ENCODE measurements around the gene CD36. TPM values are rescaled to one million over a fixed set of nuclear protein-coding genes. Genes with fewer than 3 reads are reported as not detected.

The CD36 gene
- total RNA-seq, 1 donor from 2014 or later, result 1.6 TPM

DNA sequence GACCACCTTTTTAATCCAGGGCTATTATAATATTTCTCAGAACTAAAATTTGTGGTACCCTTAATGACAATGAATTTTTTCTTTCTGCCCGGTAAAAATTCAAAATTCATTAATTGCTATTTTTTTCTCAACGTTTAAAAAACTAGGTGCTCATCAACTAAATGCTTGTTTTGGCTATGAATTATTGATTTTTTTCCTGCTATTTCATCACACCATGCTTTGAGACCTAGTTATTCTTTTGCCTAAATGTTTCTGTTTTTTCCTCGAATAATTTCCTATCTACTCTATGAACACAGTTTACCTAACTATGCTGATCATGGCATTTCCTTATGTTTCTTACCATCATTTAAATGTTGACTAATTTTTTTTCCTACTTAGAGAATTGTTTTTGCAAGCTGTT, 5.6 kb upstream of the CD36 start:
- no peak for TF ChIP-seq EZH2phosphoT487 (IDR thresholded peaks at IDR 0.05)
- no peak for TF ChIP-seq EZH2 (IDR thresholded peaks at IDR 0.05)
- TF ChIP-seq, protein P1, sequence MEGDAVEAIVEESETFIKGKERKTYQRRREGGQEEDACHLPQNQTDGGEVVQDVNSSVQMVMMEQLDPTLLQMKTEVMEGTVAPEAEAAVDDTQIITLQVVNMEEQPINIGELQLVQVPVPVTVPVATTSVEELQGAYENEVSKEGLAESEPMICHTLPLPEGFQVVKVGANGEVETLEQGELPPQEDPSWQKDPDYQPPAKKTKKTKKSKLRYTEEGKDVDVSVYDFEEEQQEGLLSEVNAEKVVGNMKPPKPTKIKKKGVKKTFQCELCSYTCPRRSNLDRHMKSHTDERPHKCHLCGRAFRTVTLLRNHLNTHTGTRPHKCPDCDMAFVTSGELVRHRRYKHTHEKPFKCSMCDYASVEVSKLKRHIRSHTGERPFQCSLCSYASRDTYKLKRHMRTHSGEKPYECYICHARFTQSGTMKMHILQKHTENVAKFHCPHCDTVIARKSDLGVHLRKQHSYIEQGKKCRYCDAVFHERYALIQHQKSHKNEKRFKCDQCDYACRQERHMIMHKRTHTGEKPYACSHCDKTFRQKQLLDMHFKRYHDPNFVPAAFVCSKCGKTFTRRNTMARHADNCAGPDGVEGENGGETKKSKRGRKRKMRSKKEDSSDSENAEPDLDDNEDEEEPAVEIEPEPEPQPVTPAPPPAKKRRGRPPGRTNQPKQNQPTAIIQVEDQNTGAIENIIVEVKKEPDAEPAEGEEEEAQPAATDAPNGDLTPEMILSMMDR (IDR thresholded peaks at IDR 0.05), result no peak
- Histone ChIP-seq H3K4me3 (no peak overlapping the region), H3K27me3 (no peaks in the 10 kb centered on the region), H3K79me2 (ENCODE audit: low read depth) (no peaks in the 10 kb centered on the region), H4K20me1 (ENCODE audit: low read depth) (no peaks in the 10 kb centered on the region), H3K36me3 (no peaks in the 10 kb centered on the region), H3K4me1 (no peaks in the 10 kb centered on the region), H3F3A (ENCODE audit: low read depth) (no peaks in the 10 kb centered on the region), H2AFZ (replicated peaks) (no peak overlapping the region), H3K9me3 (ENCODE audit: low read depth) (no peaks in the 10 kb centered on the region), H3K4me2 (no peak overlapping the region), H3K27ac (no peak overlapping the region), H3K9ac (no peak overlapping the region)
- Mint-ChIP-seq H3K27ac (no peak overlapping the region), H3K27me3 (ENCODE audit: insufficient read depth, low read depth) (peaks cover 2% of the 10 kb centered on the region), H3K4me1 (no peaks in the 10 kb centered on the region), H3K36me3 (no peaks in the 10 kb centered on the region), H3K4me3 (no peak overlapping the region), H3K9me3 (no peaks in the 10 kb centered on the region)
- DNase-seq (ENCODE audit: low spot score), result no peak

DNA sequence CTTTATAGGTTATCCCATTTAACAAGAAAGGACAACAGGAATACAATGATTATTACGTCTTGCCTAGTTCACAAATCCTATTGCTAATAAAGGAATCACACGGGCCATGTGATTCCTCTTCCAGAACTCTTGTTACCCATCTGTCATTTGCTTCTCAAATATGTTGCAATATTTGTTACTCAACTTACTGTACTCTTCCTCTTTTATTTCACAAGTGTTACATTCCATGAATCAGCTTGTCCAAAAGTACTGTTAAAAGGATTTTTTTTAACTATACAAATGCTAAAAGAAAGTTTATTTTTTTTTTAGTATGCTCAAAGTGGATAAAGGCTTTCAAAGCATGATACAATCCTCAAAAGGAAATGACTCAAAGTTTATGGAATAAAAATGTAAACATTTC, 3.9 kb upstream of the CD36 start:
- Mint-ChIP-seq H3K27ac (no peak overlapping the region), H3K27me3 (ENCODE audit: insufficient read depth, low read depth) (no peaks in the 10 kb centered on the region), H3K4me3 (no peak overlapping the region), H3K4me1 (no peaks in the 10 kb centered on the region), H3K36me3 (no peaks in the 10 kb centered on the region), H3K9me3 (no peaks in the 10 kb centered on the region)
- no peak overlapping the region for H3K4me3 ChIP-seq
- H4K20me1 ChIP-seq (ENCODE audit: low read depth), result no peaks in the 10 kb centered on the region
- no peaks in the 10 kb centered on the region for H3K79me2 ChIP-seq (ENCODE audit: low read depth)
- no peaks in the 10 kb centered on the region for H3K36me3 ChIP-seq
- no peak for DNase-seq (ENCODE audit: low spot score)
- no peaks in the 10 kb centered on the region for H3K27me3 ChIP-seq
- H3K4me2 ChIP-seq, result no peak overlapping the region
- no peaks in the 10 kb centered on the region for H3K4me1 ChIP-seq
- no peaks in the 10 kb centered on the region for H3F3A ChIP-seq (ENCODE audit: low read depth)
- TF ChIP-seq EZH2 (IDR thresholded peaks at IDR 0.05), result no peak
- no peak for TF ChIP-seq EZH2phosphoT487 (IDR thresholded peaks at IDR 0.05)
- TF ChIP-seq, protein P1 (IDR thresholded peaks at IDR 0.05), result no peak
- H3K27ac ChIP-seq, result no peak overlapping the region
- H3K9me3 ChIP-seq (ENCODE audit: low read depth), result no peaks in the 10 kb centered on the region
- H3K9ac ChIP-seq, result no peak overlapping the region
- H2AFZ ChIP-seq (replicated peaks), result no peak overlapping the region

DNA sequence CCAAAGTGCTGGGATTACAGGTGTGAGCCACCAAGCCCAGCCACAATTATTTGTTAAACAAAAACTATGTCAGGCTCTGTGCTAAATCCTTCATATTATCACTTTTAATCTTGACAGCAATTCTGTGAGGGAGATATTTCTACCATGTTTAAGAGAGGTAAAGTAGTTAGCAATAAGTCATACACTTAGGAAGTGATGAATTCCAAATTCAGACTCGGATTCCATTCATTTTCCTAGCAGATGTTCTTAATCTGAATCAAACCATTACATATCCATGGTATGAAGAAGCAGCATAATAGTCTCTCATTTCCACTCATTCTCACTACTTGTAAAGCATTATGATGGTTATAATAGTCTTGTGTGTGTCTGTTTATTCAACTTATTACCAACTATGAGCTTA, 2.9 kb upstream of the CD36 start:
- Histone ChIP-seq H3K9me3 (ENCODE audit: low read depth) (no peaks in the 10 kb centered on the region), H3K4me2 (no peak overlapping the region), H3K4me1 (no peaks in the 10 kb centered on the region), H3K9ac (no peak overlapping the region), H3F3A (ENCODE audit: low read depth) (no peaks in the 10 kb centered on the region), H3K27ac (no peak overlapping the region), H3K36me3 (no peaks in the 10 kb centered on the region), H3K27me3 (no peaks in the 10 kb centered on the region), H2AFZ (replicated peaks) (no peak overlapping the region), H3K4me3 (no peak overlapping the region), H3K79me2 (ENCODE audit: low read depth) (no peaks in the 10 kb centered on the region), H4K20me1 (ENCODE audit: low read depth) (no peaks in the 10 kb centered on the region)
- no peaks in the 10 kb centered on the region for H3K27me3 Mint-ChIP-seq (ENCODE audit: insufficient read depth, low read depth)
- H3K4me3 Mint-ChIP-seq, result no peak overlapping the region
- no peak overlapping the region for H3K27ac Mint-ChIP-seq
- H3K9me3 Mint-ChIP-seq, result no peaks in the 10 kb centered on the region
- TF ChIP-seq EZH2phosphoT487 (IDR thresholded peaks at IDR 0.05), result no peak
- TF ChIP-seq EZH2 (IDR thresholded peaks at IDR 0.05), result no peak
- TF ChIP-seq, protein P1 (IDR thresholded peaks at IDR 0.05), result no peak
- H3K36me3 Mint-ChIP-seq, result no peaks in the 10 kb centered on the region
- no peaks in the 10 kb centered on the region for H3K4me1 Mint-ChIP-seq
- no peak for DNase-seq (ENCODE audit: low spot score)
